KBM-7 (cell line): Measurements from ENCODE around the gene DDIT3.
A peak's percentile ranks its signal among the peaks of the same experiment; 100 is the strongest.
"Not testable (repeated sequence)": the region's sequence is repeated elsewhere in the genome, so short reads cannot be mapped to it uniquely, and the experiment has no call there.

ENCODE experiments used
- DNase-seq: peaks from one replicate; pipeline ENCODE4 v3.0.0-alpha.2; 2015
- in situ Hi-C: fragments of 300-500 bp; cut with MboI; formaldehyde crosslinking; loops from 2 replicates; pipeline ENCODE4 v1.14.3; 2020; ENCODE audit warnings: low sequenced_read_pairs, low pct_unique_long_range_greater_than_20kb, mixed read lengths

The DDIT3 gene

GRCh38 chr12:57520053-57520818, at the start of gene DDIT3:
DDIT3 (minus strand) TSS chr12:57520514; CDS start chr12:57517406, 3,108 bp downstream.
- DNase-seq, result peak; percentile 99
- in situ Hi-C loops, result no loop called here

DNA sequence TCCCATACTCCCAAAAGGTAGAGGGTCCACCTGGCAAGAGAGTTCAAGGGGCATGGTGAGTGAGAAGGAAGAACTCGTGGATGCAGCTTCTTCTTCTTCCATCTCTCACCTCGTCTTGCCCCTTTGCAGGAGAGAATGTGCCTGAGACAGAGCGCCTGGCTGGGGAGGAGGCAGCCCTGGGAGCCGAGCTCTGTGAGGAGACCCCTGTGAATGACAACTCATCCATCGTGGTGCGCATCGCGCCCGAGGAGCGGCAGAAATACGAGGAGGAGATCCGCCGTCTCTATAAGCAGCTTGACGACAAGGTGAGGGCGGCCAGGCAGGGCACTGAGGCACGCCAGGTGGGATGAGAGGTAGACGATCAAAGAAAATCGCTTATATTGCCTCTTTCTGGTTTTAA, 49.5 kb upstream of the DDIT3 start:
- no peak for DNase-seq
- in situ Hi-C loops, result no loop called here

- in situ Hi-C loops, result no loop called here
- DNase-seq, result no peak
Measured at GRCh38 chr12:57568838-57569237, 48.5 kb upstream of the DDIT3 start.

DNA sequence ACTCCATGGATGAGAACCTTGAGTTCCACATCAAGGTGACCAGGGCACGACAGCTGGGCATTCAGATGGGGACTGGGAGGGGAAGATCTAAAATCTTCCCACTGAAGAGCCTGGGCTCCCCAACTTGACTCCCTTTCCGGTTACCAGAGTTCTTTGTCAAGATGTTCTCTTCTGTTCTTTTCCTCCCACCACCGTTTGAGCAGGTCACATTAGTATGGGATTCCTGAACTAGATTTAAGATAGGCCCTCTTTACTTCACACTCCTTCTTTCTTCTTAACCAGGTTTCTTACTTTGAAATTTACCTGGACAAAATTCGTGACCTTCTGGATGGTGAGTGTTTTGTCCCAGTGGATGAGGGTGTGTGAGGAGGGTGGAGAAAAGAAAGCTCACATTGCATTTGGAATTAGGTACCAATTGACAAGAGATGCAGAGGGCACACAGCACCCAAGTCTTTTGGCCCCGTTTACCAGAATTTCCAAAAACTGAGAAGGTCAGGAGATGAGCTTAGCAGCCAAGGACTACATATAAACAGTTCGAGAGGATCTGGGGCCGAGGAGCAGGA, 43.9 kb upstream of the DDIT3 start:
- no peak for DNase-seq
- in situ Hi-C loops, result no loop called here

GRCh38 chr12:57563358-57563757, 43.0 kb upstream of the DDIT3 start:
- in situ Hi-C loops, result no loop called here
- no peak for DNase-seq

DNA sequence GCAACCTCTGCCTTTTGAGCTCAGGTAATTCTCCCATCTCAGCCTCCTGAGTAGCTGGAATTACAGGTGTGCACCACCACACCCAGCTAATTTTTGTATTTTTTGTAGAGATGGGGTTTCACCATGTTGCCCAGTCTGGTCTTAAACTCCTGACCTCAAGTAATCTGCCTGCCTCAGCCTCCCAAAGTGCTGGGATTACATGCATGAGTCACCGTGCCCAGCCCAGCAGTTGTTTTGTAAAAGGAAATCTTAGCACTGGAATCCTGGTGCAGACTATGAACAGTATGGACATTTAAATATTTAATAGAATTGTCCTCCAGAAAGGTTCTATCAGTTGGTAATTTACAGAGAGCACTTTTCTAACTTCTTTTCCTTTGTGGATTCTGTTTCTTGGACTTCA, 40.8 kb upstream of the DDIT3 start:
- DNase-seq, in situ Hi-C loops: not testable (repeated sequence)

DNA sequence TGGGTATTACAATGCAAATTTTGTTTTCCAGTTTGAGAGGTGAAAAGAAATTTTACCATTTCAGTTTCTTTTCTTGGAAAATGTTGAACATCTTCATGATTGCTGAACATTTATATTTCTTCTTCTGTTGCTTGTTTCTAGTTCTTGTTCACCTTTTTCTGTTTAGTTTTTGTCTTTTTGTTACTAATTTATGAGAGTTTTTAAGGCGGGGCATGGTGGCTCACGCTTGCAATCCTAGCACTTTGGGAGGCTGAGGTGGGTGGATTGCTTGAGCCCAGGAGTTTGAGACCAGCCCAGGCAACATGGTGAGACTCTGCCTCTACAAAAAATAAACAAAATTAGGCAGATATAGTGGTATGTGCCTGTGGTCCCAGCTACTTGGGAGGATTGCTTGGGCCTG, 40.2 kb upstream of the DDIT3 start:
- no peak for DNase-seq
- in situ Hi-C loops, result no loop called here

DNA sequence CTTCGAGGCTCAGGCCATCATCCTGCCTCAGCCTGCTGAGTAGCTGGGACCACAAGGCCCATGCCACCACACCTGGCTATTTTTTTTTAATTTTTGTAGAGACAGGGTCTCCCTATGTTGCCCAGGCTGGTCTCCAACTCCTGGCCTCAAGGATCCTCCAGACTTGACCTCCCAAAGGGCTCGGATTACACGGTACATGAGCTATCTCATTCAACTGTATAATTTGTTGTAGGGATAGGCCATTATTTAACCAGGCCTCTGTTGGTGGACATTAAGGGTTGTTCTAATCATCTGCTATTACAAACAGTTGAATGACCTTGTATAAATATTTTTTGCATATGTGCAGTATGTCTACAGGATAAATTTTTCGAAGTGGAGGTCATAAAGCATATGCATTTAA, 38.5 kb upstream of the DDIT3 start:
- in situ Hi-C loops, result no loop called here
- DNase-seq, result no peak

- no peak for DNase-seq
- in situ Hi-C loops, result no loop called here
Measured at GRCh38 chr12:57554897-57555296, 34.6 kb upstream of the DDIT3 start.

DNA sequence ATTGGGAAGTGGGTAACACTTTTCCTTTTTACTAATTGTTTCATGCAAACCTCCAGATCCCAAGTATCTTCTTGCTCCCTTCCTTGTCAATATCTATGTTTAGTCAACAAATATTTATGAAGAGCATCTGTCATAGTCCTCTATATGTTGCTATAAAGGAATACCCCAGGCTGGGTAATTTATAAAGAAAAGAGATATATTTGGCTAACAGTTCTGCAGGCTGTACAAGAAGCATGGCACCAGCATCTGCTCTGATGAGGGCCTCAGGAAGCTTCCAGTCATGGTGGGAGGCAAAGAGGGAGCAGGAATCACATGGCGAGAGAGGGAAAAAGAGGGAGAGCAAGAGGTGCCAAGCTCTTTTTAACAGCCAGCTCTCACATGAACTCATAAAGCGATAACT, 34.1 kb upstream of the DDIT3 start:
- DNase-seq, result no peak
- in situ Hi-C loops, result no loop called here

- in situ Hi-C loops, result no loop called here
Measured at GRCh38 chr12:57553343-57554202, 33.3 kb upstream of the DDIT3 start.

GRCh38 chr12:57552835-57553313, 32.6 kb upstream of the DDIT3 start:
- no peak for DNase-seq
- in situ Hi-C loops, result no loop called here

More at GRCh38 chr12:57553343-57554202, 33.3 kb upstream of the DDIT3 start:
- no peak for DNase-seq

- DNase-seq, result no peak
- in situ Hi-C loops, result no loop called here
Measured at GRCh38 chr12:57552306-57552651, 32.0 kb upstream of the DDIT3 start.

DNA sequence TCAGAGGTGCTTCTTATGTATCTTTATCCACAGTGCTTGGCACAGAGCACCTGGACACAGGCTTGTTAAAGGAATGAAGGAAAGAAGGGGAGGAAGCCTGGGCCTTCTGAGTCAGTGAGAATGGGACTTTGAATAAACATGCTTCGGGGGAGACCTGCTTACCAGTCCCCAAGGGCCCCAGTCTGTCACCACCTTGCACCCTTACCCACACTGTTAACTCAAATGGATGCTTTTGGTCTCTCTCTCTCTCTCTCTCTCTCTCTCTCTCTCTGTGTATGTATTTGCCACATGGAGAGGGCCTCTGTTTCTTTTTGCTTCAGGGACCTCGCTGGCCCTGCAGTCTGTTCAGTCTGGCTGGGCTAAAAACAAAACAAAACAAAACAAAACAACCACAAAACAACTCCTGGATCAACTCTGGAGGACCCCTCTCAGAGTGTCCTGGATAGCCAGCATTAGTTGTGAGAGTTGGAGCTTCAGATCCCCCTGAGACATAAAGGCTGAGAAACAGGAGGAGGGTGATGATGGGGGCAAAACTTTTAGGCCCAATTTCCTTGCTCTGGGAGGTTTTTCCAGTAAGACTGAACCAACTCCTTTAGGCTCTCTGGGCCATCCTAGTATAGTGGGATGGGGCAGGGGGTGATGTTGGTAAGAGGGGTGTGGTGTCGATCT, 31.5 kb upstream of the DDIT3 start:
- in situ Hi-C loops, result no loop called here
- no peak for DNase-seq

DNA sequence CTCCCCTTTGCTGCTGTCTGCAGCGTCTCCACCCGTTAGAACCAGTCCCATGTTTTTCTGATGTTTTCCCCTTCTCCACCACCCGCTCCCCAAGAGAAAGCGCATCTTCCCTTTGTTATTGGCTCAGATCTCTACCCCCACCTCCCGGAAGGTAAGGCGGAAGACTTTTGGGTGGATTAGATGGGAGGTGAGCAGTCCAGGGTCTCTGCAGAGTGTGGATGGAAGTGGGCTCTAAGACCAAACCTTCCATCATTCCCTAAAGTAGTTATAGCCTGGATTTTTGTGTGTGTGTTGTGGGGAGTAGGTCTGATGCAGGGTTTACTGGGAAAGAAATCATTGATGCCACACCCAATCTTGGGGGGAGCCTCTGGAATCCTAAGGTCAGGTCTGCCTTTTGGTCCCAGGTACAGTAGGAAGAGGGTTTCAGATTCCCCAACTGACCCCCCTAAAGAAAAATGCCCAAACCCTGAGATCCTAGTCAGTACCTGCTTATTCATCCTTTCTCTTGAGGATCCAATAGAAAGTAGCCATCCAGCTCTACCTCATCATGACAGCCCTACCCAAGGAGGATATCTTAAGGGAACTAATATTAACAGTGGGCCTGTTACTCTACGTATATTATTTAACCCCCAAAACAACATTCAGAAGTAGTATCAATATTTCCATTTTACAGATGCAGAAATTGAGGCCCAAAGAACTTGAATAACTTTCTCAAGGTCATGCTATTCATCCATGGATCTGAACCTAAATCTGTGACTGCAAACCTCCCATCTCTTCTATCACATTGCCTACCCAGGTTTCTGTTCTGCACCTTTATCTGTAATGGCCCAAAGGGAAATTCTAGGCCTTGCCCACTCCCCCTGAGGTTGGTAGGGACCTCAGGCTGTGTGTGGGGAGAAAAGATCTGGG, 30.6 kb upstream of the DDIT3 start:
- DNase-seq, result no peak
- in situ Hi-C loops, result no loop called here

- in situ Hi-C loops, result no loop called here
- DNase-seq, result no peak
Measured at GRCh38 chr12:57549909-57550640, 29.8 kb upstream of the DDIT3 start, which contains the start of gene KIF5A. KIF5A (plus strand) TSS chr12:57550044; CDS start chr12:57550272, 228 bp downstream.

DNA sequence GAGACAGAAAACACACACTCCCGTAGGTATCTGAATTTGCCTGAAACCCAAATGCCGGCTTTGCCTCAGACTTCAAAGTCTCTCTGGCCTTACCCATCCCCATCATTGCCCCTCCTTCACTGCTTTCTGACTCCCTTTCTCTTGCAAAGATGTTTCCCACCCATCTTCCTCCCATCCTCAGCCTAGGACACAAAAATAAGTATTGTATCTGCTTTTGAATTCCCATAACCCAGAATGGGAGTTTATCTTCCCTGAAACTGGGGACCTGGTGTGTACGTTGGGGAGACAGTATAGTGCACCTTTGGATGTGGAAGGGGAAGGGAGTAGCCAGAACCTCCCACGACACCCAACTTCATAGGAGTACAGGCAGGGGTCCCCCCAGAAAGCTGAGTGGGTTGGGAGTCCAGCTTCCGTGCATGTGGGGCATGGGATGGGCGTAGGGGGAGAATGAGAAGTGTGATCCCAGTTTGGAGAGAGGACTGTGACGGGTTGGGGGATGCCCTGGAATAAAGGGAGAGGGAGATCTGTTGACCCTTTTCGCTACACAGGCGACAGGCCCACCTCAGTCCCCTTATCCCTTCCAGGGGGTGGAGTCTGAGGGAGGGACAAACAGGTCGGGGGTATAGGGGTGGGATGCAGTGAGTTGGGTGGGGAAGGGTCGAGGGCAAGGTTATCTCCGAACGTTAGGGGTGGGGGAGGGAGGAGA, 29.0 kb upstream of the DDIT3 start:
- DNase-seq, result no peak
- in situ Hi-C loops, result no loop called here
